Measurements from ENCODE around the gene RPS6KA2. TPM values are rescaled to one million over a fixed set of nuclear protein-coding genes. Genes with fewer than 3 reads are reported as not detected.

RPS6KA2 gene
- total RNA-seq, 1 experiment from 2014 or later: 18.5 TPM

DNA sequence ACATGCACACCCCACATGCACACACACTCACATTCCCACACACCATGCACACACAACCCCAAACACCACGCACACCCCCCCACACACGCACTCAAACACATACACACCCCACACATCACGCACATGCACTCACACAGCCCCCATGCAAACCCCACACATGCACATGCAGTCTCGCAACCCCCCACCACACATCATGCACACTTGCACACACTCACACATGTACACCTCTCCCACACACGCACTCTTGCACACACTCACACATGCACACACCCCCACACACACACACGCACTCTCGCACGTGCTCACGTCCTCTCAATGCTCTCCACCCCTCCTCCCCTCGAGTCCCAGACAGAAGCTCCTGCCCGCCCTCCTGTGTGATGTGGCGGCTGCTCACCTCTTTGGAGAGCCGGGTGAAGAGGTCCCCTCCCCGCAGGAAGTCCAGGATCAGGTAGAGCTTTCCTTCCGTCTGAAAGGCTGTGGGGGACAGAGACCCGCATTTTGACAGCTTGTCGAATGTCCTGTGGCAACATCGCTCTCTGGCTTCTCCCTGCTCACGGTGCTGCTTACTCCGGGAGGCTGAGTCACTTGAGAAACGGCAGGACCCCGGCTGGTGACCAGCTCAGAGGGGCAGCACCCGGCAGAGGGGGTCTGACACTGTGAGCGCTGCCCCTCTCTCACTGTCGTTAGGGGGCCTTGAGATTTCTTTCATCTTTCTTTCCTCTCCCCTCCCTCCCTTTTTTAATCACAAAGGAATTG is 119.1 kb downstream of the RPS6KA2 start:
- Histone ChIP-seq H3K4me2 (no peak overlapping the region), H3K27ac (no peak overlapping the region), H3K9me3 (ENCODE audit: insufficient read depth, low read depth) (no peaks in the 10 kb centered on the region), H3K4me3 (no peak overlapping the region), H3K9me2 (ENCODE audit: insufficient read depth) (no peaks in the 10 kb centered on the region), H3K79me2 (ENCODE audit: low read depth) (no peaks in the 10 kb centered on the region), H3K27me3 (ENCODE audit: insufficient read depth, low read depth) (no peaks in the 10 kb centered on the region), H3K4me1 (replicated peaks; ENCODE audit: insufficient read depth) (no peaks in the 10 kb centered on the region; the same call in 1 of the 2 replicates), H2AFZ (no peak overlapping the region), H3F3A (ENCODE audit: insufficient read depth, low read depth) (no peaks in the 10 kb centered on the region), H3K36me3 (ENCODE audit: low read depth) (no peaks in the 10 kb centered on the region), H4K20me1 (ENCODE audit: insufficient read depth) (no peaks in the 10 kb centered on the region)
- DNase-seq: no peak
- no peak for TF ChIP-seq EZH2 (IDR thresholded peaks at IDR 0.05; ENCODE audit: low read depth)
- no peak for TF ChIP-seq CTCF (conservative IDR thresholded peaks at IDR 0.05)
- intact Hi-C loops (cut with micrococcal nuclease; ENCODE audit: unreplicated experiment): no loop called here
- ChIA-PET CTCF (no interaction called here), POLR2A (ENCODE audit: unreplicated experiment) (no interaction called here)
- BruUV-seq (replicated peaks): no TSS peak

- BruUV-seq (replicated peaks): no TSS peak
- POLR2A ChIA-PET (ENCODE audit: unreplicated experiment): no interaction called here
- no peaks in the 10 kb centered on the region for H3K27me3 ChIP-seq (ENCODE audit: insufficient read depth, low read depth)
- TF ChIP-seq CTCF (conservative IDR thresholded peaks at IDR 0.05): no peak
- TF ChIP-seq EZH2 (IDR thresholded peaks at IDR 0.05; ENCODE audit: low read depth): no peak
- no peak overlapping the region for H3K4me3 ChIP-seq
- DNase-seq: no peak
- H3K36me3 ChIP-seq (ENCODE audit: low read depth): no peaks in the 10 kb centered on the region
- H4K20me1 ChIP-seq (ENCODE audit: insufficient read depth): no peaks in the 10 kb centered on the region
- intact Hi-C loops (cut with micrococcal nuclease; ENCODE audit: unreplicated experiment): no loop called here
- no peaks in the 10 kb centered on the region; the same call in 1 of the 2 replicates for H3K4me1 ChIP-seq (replicated peaks; ENCODE audit: insufficient read depth)
- CTCF ChIA-PET: no interaction called here
- H3K9me3 ChIP-seq (ENCODE audit: insufficient read depth, low read depth): no peaks in the 10 kb centered on the region
- H3K79me2 ChIP-seq (ENCODE audit: low read depth): no peaks in the 10 kb centered on the region
- no peak overlapping the region for H3K4me2 ChIP-seq
- no peak overlapping the region for H3K27ac ChIP-seq
- H3F3A ChIP-seq (ENCODE audit: insufficient read depth, low read depth): no peaks in the 10 kb centered on the region
- no peak overlapping the region for H2AFZ ChIP-seq
- H3K9me2 ChIP-seq (ENCODE audit: insufficient read depth): no peaks in the 10 kb centered on the region
These were observed 119.7 kb downstream of the RPS6KA2 start for GRCh38 chr6:166507380-166507779.

DNA sequence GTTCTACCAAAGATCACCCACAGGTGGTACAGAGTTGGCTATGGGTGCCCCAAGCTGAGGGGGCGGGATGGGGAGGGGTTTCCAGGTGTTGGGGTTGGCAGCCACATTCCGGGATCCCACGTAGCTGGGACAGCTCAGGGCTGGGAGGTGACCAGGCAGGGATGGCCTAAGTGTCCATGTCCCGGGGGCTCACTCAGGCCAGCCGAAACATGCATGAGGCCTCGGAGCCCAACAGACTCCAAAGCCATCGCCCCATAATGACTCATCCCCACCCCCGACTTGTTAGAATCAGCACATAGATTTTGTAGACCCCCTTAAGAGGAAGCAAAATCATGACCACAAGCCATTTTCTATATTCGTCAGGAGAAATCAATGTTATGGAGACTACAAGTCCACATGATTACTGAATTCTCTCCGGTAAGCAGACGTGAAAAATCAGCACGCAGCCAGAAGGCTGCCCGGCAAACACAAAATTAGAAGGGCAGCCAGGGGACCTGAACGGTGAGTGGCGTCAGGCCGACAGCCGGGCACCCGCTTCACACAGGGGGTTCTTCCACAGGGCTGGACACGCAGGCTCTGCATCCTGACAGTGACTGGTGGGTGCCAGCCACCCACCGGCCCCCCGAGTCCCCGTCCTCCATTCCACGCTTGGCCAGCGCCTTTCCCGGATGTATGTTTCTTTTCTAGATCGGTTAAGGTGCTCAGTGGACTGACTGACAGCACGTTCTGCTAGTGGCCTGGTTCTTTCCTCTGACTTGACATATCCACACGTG is 121.7 kb downstream of the RPS6KA2 start:
- H3K9me3 ChIP-seq (ENCODE audit: insufficient read depth, low read depth): no peaks in the 10 kb centered on the region
- POLR2A ChIA-PET (ENCODE audit: unreplicated experiment): no interaction called here
- no peaks in the 10 kb centered on the region for H4K20me1 ChIP-seq (ENCODE audit: insufficient read depth)
- intact Hi-C loops (cut with micrococcal nuclease; ENCODE audit: unreplicated experiment): no loop called here
- no peaks in the 10 kb centered on the region for H3F3A ChIP-seq (ENCODE audit: insufficient read depth, low read depth)
- no peaks in the 10 kb centered on the region for H3K9me2 ChIP-seq (ENCODE audit: insufficient read depth)
- H3K4me3 ChIP-seq: no peak overlapping the region
- H3K36me3 ChIP-seq (ENCODE audit: low read depth): no peaks in the 10 kb centered on the region
- no TSS peak for BruUV-seq (replicated peaks)
- CTCF ChIA-PET: no interaction called here
- H3K79me2 ChIP-seq (ENCODE audit: low read depth): no peaks in the 10 kb centered on the region
- no peak overlapping the region for H2AFZ ChIP-seq
- no peak for DNase-seq
- no peaks in the 10 kb centered on the region; the same call in 1 of the 2 replicates for H3K4me1 ChIP-seq (replicated peaks; ENCODE audit: insufficient read depth)
- H3K4me2 ChIP-seq: no peak overlapping the region
- no peaks in the 10 kb centered on the region for H3K27me3 ChIP-seq (ENCODE audit: insufficient read depth, low read depth)
- no peak for TF ChIP-seq EZH2 (IDR thresholded peaks at IDR 0.05; ENCODE audit: low read depth)
- TF ChIP-seq CTCF (conservative IDR thresholded peaks at IDR 0.05): no peak
- H3K27ac ChIP-seq: no peak overlapping the region
